ENCODE data around the gene SOX1. TPM values are rescaled to one million over a fixed set of nuclear protein-coding genes. Genes with fewer than 3 reads are reported as not detected.

Gene SOX1
- total and polyA plus RNA-seq, 9 donors, result not detected

GRCh38 chr13:112060282-112060830, 6.6 kb upstream of the SOX1 start:
- intact Hi-C loops (cut with DNase I), result no loop called here
- Histone ChIP-seq H3K27ac (no peak overlapping the region), H3K4me3 (no peak overlapping the region), H3K36me3 (no peaks in the 10 kb centered on the region), H3K9me3 (no peaks in the 10 kb centered on the region), H3K4me1 (ENCODE audit: insufficient read depth) (no peaks in the 10 kb centered on the region), H3K27me3 (no peaks in the 10 kb centered on the region)
- TF ChIP-seq EP300 (IDR thresholded peaks at IDR 0.05) (no peak), CTCF (IDR thresholded peaks at IDR 0.05) (no peak)
- DNase-seq, result no peak
- 9 to 11% (median 10%) methylated on average over 14 of the region's 14 CpGs for WGBS, 3 donors

GRCh38 chr13:112060899-112061366, 6.0 kb upstream of the SOX1 start:
- no peak for DNase-seq
- no peak overlapping the region for H3K4me3 ChIP-seq
- no peaks in the 10 kb centered on the region for H3K36me3 ChIP-seq
- intact Hi-C loops (cut with DNase I), result no loop called here
- no peaks in the 10 kb centered on the region for H3K9me3 ChIP-seq
- no peak for TF ChIP-seq POLR2A (IDR thresholded peaks at IDR 0.05)
- TF ChIP-seq EP300 (IDR thresholded peaks at IDR 0.05), result no peak
- TF ChIP-seq CTCF (IDR thresholded peaks at IDR 0.05), result no peak
- no peaks in the 10 kb centered on the region for H3K4me1 ChIP-seq (ENCODE audit: insufficient read depth)
- H3K27ac ChIP-seq, result no peak overlapping the region
- no peaks in the 10 kb centered on the region for H3K27me3 ChIP-seq
- WGBS, 3 donors, result 1% methylated on average over 13 to 29 of the region's 29 CpGs

- WGBS, 3 donors, result 2% methylated on average over 45 to 52 of the region's 52 CpGs
- intact Hi-C loops (cut with DNase I), result no loop called here
- TF ChIP-seq EP300 (IDR thresholded peaks at IDR 0.05), result no peak
- no peak for TF ChIP-seq POLR2A (IDR thresholded peaks at IDR 0.05)
- no peak for TF ChIP-seq CTCF (IDR thresholded peaks at IDR 0.05)
- Histone ChIP-seq H3K27me3 (no peaks in the 10 kb centered on the region), H3K4me1 (ENCODE audit: insufficient read depth) (no peaks in the 10 kb centered on the region), H3K9me3 (no peaks in the 10 kb centered on the region), H3K27ac (no peak overlapping the region), H3K4me3 (no peak overlapping the region), H3K36me3 (no peaks in the 10 kb centered on the region)
- DNase-seq, result no peak
These were observed 5.4 kb upstream of the SOX1 start for GRCh38 chr13:112061367-112062061.

- 4 to 5% (median 4%) methylated on average over 25 of the region's 25 CpGs for WGBS, 3 donors
These were observed 4.8 kb upstream of the SOX1 start for GRCh38 chr13:112062072-112062567.

More at GRCh38 chr13:112062072-112062567, 4.8 kb upstream of the SOX1 start:
- Histone ChIP-seq H3K4me1 (ENCODE audit: insufficient read depth) (no peaks in the 10 kb centered on the region), H3K27me3 (no peaks in the 10 kb centered on the region), H3K4me3 (no peak overlapping the region), H3K36me3 (no peaks in the 10 kb centered on the region), H3K9me3 (no peaks in the 10 kb centered on the region), H3K27ac (no peak overlapping the region)
- no peak for DNase-seq
- no peak for TF ChIP-seq EP300 (IDR thresholded peaks at IDR 0.05)
- TF ChIP-seq POLR2A (IDR thresholded peaks at IDR 0.05), result no peak
- TF ChIP-seq CTCF (IDR thresholded peaks at IDR 0.05), result no peak
- intact Hi-C loops (cut with DNase I), result no loop called here

All from ovary (tissue), 9 donors.